HUES6 (cell line): Measurements from ENCODE around the gene COL18A1.

ENCODE experiments used
- H3K27ac ChIP-seq: 2 replicates; pipeline ENCODE4 v1.7.0; 2013; ENCODE audit warnings: low read depth, mild to moderate bottlenecking, low read length, inconsistent platforms
- H3K27me3 ChIP-seq: 2 replicates; pipeline ENCODE4 v1.6.1; 2013; ENCODE audit warnings: low read length; ENCODE audit not compliant: control insufficient read depth, insufficient read depth
- H3K36me3 ChIP-seq: 2 replicates; pipeline ENCODE4 v1.6.1; 2013; ENCODE audit warnings: low read length; ENCODE audit not compliant: control insufficient read depth, insufficient read depth
- H3K4me1 ChIP-seq: 2 replicates; pipeline ENCODE4 v1.6.1; 2013; ENCODE audit warnings: low read length; ENCODE audit not compliant: control insufficient read depth, insufficient read depth
- H3K4me3 ChIP-seq: 2 replicates; pipeline ENCODE4 v1.5.1; 2013; ENCODE audit warnings: low read depth, low read length
- H3K9ac ChIP-seq: one replicate; pipeline ENCODE4 v1.6.1; 2013; ENCODE audit warnings: mild to moderate bottlenecking, low read length
- H3K9me3 ChIP-seq: 2 replicates; pipeline ENCODE4 v1.6.1; 2013; ENCODE audit warnings: low read depth, low read length; ENCODE audit not compliant: control insufficient read depth, insufficient read depth

COL18A1 gene

GRCh38 chr21:45550522-45551210 lies 145.7 kb downstream of the COL18A1 start:
- Histone ChIP-seq H3K27ac (no peak overlapping the region), H3K27me3 (no peaks in the 10 kb centered on the region), H3K9ac (no peak overlapping the region), H3K4me1 (peaks cover 23% of the 10 kb centered on the region; the same call in 1 of the 2 replicates), H3K4me3 (no peak overlapping the region), H3K36me3 (no peaks in the 10 kb centered on the region), H3K9me3 (no peaks in the 10 kb centered on the region)

- peaks cover 23% of the 10 kb centered on the region; the same call in 1 of the 2 replicates for H3K4me1 ChIP-seq
- no peak overlapping the region for H3K4me3 ChIP-seq
- H3K27ac ChIP-seq: no peak overlapping the region
- H3K9ac ChIP-seq: no peak overlapping the region
- no peaks in the 10 kb centered on the region for H3K27me3 ChIP-seq
- H3K36me3 ChIP-seq: no peaks in the 10 kb centered on the region
- H3K9me3 ChIP-seq: no peaks in the 10 kb centered on the region
These were observed 146.4 kb downstream of the COL18A1 start for GRCh38 chr21:45551316-45551715.

DNA sequence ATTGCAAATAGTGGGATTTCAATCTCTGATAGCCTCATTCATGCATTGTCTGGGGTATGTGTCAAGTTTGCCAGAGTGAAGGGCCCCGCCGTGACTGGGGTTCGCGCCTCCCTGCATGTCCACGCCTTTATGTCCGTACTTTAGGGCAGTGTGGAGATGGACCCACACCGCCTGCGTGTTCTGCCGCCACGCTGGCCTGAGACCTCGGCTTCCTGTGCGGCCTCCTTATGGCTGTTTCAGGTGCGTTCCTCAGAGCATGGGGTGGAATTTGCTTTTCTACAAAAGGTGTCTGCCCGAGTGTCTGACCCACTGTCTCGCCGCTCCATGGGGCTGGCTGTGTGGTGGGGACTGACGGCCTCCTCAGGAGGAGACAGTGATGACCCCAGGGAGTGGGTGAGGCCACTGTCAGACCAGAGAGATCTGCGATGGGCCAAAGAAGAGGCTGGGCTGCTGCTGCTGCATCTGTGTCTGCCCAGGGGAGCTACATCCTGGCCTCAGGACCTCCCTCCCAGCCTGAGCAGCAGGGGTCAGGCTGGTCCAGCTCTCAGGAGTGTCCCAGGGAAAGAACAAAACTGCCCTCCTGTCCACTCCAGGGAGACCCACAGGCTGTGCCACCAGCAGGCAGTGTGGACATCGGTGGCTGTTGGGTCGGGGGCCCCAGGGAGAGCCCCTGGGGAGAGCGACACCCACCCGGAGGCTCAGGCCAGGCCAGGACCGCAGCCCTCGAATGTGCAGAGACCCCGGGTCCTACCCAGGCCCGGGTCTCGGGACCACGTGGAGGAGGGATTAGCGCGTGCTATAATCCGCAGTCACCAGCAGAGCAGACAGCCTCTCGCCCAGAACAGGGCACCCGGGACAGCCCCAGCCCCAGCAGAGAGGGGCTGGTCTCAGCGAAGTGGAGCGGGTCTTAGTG lies 147.1 kb downstream of the COL18A1 start:
- Histone ChIP-seq H3K9me3 (no peaks in the 10 kb centered on the region), H3K4me1 (peaks cover 23% of the 10 kb centered on the region; the same call in 1 of the 2 replicates), H3K9ac (no peak overlapping the region), H3K4me3 (no peak overlapping the region), H3K36me3 (no peaks in the 10 kb centered on the region), H3K27ac (no peak overlapping the region), H3K27me3 (no peaks in the 10 kb centered on the region)

- no peak overlapping the region for H3K27ac ChIP-seq
- peaks cover 23% of the 10 kb centered on the region; the same call in 1 of the 2 replicates for H3K4me1 ChIP-seq
- no peak overlapping the region for H3K4me3 ChIP-seq
These were observed 147.9 kb downstream of the COL18A1 start for GRCh38 chr21:45552696-45553391.

GRCh38 chr21:45554477-45555175 lies 149.7 kb downstream of the COL18A1 start:
- H3K9ac ChIP-seq: no peak overlapping the region
- no peak overlapping the region for H3K27ac ChIP-seq
- no peaks in the 10 kb centered on the region for H3K9me3 ChIP-seq
- H3K36me3 ChIP-seq: no peaks in the 10 kb centered on the region
- H3K27me3 ChIP-seq: peaks cover 10% of the 10 kb centered on the region; the same call in 1 of the 2 replicates
- peaks cover 23% of the 10 kb centered on the region for H3K4me1 ChIP-seq
- H3K4me3 ChIP-seq: peak overlapping the region; percentile 54

More at GRCh38 chr21:45552696-45553391, 147.9 kb downstream of the COL18A1 start:
- Histone ChIP-seq H3K27me3 (peaks cover 8% of the 10 kb centered on the region; the same call in 1 of the 2 replicates), H3K9ac (no peak overlapping the region), H3K36me3 (no peaks in the 10 kb centered on the region), H3K9me3 (no peaks in the 10 kb centered on the region)

GRCh38 chr21:45555251-45555556 lies 150.2 kb downstream of the COL18A1 start:
- Histone ChIP-seq H3K4me1 (peaks cover 26% of the 10 kb centered on the region), H3K4me3 (no peak overlapping the region), H3K9ac (no peak overlapping the region), H3K27ac (no peak overlapping the region), H3K9me3 (no peaks in the 10 kb centered on the region), H3K27me3 (peaks cover 10% of the 10 kb centered on the region; the same call in 1 of the 2 replicates), H3K36me3 (no peaks in the 10 kb centered on the region)

GRCh38 chr21:45555557-45556301 lies 150.8 kb downstream of the COL18A1 start:
- Histone ChIP-seq H3K27ac (no peak overlapping the region; the same call in 1 of the 2 replicates), H3K27me3 (peaks cover 10% of the 10 kb centered on the region; the same call in 1 of the 2 replicates), H3K9ac (peak overlapping the region; percentile 75), H3K4me3 (peak overlapping the region; percentile 62), H3K4me1 (peaks cover 26% of the 10 kb centered on the region), H3K36me3 (no peaks in the 10 kb centered on the region), H3K9me3 (no peaks in the 10 kb centered on the region)

GRCh38 chr21:45556302-45556644 lies 151.3 kb downstream of the COL18A1 start:
- Histone ChIP-seq H3K9me3 (no peaks in the 10 kb centered on the region), H3K4me3 (no peak overlapping the region), H3K27me3 (peaks cover 10% of the 10 kb centered on the region; the same call in 1 of the 2 replicates), H3K27ac (no peak overlapping the region), H3K9ac (no peak overlapping the region), H3K36me3 (no peaks in the 10 kb centered on the region), H3K4me1 (peaks cover 24% of the 10 kb centered on the region)

GRCh38 chr21:45556645-45557615 lies 152.0 kb downstream of the COL18A1 start:
- H3K9me3 ChIP-seq: no peaks in the 10 kb centered on the region
- H3K36me3 ChIP-seq: no peaks in the 10 kb centered on the region
- no peak overlapping the region for H3K9ac ChIP-seq
- peaks cover 19% of the 10 kb centered on the region for H3K4me1 ChIP-seq
- H3K4me3 ChIP-seq: no peak overlapping the region
- H3K27ac ChIP-seq: no peak overlapping the region
- H3K27me3 ChIP-seq: peaks cover 10% of the 10 kb centered on the region; the same call in 1 of the 2 replicates
